CD1c-positive myeloid dendritic cell (primary cell): ENCODE results near the gene MICB.
"Not testable (repeated sequence)": the region's sequence is repeated elsewhere in the genome, so short reads cannot be mapped to it uniquely, and the experiment has no call there.

ENCODE experiments used
- DNase-seq: peaks from one replicate; pipeline ENCODE4 v3.0.0-alpha.2; 2016; ENCODE audit errors: extremely low spot score

MICB gene

GRCh38 chr6:31474871-31475286 is 23.1 kb upstream of the MICB start:
- no peak for DNase-seq

GRCh38 chr6:31476515-31477139 is 21.3 kb upstream of the MICB start:
- DNase-seq, result no peak

GRCh38 chr6:31477521-31477920 is 20.4 kb upstream of the MICB start:
- no peak for DNase-seq

GRCh38 chr6:31478186-31478950 is 19.6 kb upstream of the MICB start:
- no peak for DNase-seq

- DNase-seq, result no peak
These were observed 18.6 kb upstream of the MICB start for GRCh38 chr6:31479151-31479932.

GRCh38 chr6:31479933-31480535 is 17.9 kb upstream of the MICB start:
- DNase-seq, result no peak

GRCh38 chr6:31480574-31480973 is 17.4 kb upstream of the MICB start:
- no peak for DNase-seq

- no peak for DNase-seq
These were observed 14.6 kb upstream of the MICB start for GRCh38 chr6:31483392-31483791.

- DNase-seq, result no peak
These were observed 12.9 kb upstream of the MICB start for GRCh38 chr6:31485055-31485454.

- not testable (repeated sequence) for DNase-seq
These were observed 11.7 kb upstream of the MICB start for GRCh38 chr6:31486065-31486837.

- DNase-seq, result not testable (repeated sequence)
These were observed 10.3 kb upstream of the MICB start for GRCh38 chr6:31487674-31488073.

GRCh38 chr6:31489086-31489485 is 8.9 kb upstream of the MICB start:
- no peak for DNase-seq

- DNase-seq, result no peak
These were observed 7.7 kb upstream of the MICB start for GRCh38 chr6:31490115-31490873.

- DNase-seq, result not testable (repeated sequence)
These were observed 4.4 kb upstream of the MICB start for GRCh38 chr6:31493550-31493874.

GRCh38 chr6:31493875-31494694 is 3.9 kb upstream of the MICB start:
- DNase-seq, result peak; percentile 91

GRCh38 chr6:31495580-31495979 is 2.4 kb upstream of the MICB start:
- no peak for DNase-seq

GRCh38 chr6:31496826-31497225 is 1.1 kb upstream of the MICB start:
- DNase-seq, result not testable (repeated sequence)

- peak; percentile 26 for DNase-seq
These were observed 803 bp downstream of the MICB start for GRCh38 chr6:31498748-31499147.

- DNase-seq, result not testable (repeated sequence)
These were observed 1.7 kb downstream of the MICB start for GRCh38 chr6:31499648-31500047.

GRCh38 chr6:31502586-31502985 is 4.6 kb downstream of the MICB start:
- peak; percentile 10 for DNase-seq
